Cardiac septum (tissue), 1 donor: ENCODE measurements around the gene FAXDC2. TPM values are rescaled to one million over a fixed set of nuclear protein-coding genes. Genes with fewer than 3 reads are reported as not detected.
"Not testable (repeated sequence)": the region's sequence is repeated elsewhere in the genome, so short reads cannot be mapped to it uniquely, and the experiment has no call there.

ENCODE experiments used
- DNase-seq: peaks from one replicate; pipeline ENCODE4 v3.0.0-alpha.2; 2020; ENCODE audit warnings: low spot score
- intact Hi-C: fragments of 100-400 bp; cut with DNase I; formaldehyde crosslinking; loops from one replicate; pipeline ENCODE4 v1.14.0; 2022
- total RNA-seq: library from RNA; stranded (reverse); fragmentation: NEBNext Ultra II Directional; extraction: Animal tissue kit (Norgen Biotek cat#: 25700); gene quantifications from one replicate; pipeline ENCODE4 v1.2.1, GENCODE V29; 2021
- donor health status: DM: no; HTN: no; CAD: no.

FAXDC2 gene
- total RNA-seq, 1 donor from 2014 or later, result 10.1 TPM

DNA sequence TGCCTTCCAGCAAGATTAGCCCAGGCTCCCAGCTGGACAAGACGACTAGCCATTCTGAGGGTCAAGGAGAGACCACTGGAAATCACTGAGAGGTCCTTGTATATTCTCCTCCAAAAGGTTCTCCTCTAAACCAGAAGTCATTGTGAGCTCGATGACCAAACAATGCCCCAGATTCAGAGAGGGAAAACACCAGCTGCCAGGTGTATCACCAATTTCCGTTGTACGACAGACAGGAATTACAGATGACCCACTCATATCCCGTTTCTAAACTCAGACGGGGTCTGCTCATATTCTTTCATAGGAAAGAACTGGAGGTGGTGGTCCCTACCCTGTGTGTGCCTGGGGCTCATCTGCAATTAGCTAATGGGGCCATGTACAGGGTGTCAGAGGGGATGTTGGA lies 14.2 kb downstream of the FAXDC2 start:
- DNase-seq, result no peak
- intact Hi-C loops, result no loop called here

DNA sequence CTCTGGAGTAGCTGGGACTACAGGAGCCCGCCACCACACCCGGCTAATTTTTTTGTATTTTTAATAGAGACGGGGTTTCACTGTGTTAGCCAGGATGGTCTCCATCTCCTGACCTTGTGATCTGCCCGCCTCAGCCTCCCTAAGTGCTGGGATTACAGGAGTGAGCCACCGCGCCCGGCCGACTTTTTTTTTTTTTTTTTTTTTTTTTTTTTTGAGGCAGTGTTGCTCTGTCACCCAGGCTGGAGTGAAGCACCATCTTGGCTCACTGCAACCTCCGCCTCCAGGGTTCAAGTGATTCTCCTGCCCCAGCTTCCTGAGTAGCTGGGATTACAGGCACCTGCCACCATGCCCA lies 14.7 kb downstream of the FAXDC2 start:
- intact Hi-C loops, DNase-seq: not testable (repeated sequence)

DNA sequence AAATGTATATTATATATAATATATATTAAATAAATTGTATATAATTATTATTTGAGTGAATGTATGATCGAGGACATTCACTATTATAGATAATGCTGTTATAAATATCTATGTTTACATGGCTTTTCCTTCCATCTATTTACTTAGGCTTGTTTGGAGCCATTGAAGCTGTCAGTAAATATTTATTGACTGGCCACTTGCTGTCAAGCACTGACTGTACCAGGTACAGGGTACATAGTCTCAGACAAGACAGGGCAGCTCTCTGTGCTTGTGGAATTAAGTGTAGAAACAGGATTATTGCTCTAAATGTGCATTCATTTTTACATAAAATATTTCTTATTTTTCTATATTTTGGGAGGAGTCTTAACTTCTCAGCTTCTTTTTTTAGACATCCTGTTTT lies 16.4 kb downstream of the FAXDC2 start:
- intact Hi-C loops, result no loop called here
- DNase-seq, result no peak

DNA sequence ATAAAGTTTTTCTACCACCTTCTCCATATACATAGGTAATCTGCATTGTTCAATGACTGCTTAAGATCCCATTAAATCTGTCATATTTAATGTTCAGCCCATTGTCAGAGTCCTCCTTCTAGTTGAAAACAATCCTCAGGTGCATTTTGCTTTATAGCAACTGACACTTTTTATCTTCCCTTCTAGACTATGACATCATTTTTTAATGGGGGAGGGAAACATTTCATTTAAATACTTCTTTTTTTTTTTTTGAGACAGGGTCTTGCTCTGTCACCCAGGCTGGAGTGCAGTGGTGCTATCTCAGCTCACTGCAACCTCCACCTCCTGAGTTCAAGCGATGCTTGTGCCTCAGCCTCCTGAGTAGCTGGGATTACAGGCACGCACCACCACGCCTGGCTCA lies 17.6 kb downstream of the FAXDC2 start:
- intact Hi-C loops, DNase-seq: not testable (repeated sequence)

DNA sequence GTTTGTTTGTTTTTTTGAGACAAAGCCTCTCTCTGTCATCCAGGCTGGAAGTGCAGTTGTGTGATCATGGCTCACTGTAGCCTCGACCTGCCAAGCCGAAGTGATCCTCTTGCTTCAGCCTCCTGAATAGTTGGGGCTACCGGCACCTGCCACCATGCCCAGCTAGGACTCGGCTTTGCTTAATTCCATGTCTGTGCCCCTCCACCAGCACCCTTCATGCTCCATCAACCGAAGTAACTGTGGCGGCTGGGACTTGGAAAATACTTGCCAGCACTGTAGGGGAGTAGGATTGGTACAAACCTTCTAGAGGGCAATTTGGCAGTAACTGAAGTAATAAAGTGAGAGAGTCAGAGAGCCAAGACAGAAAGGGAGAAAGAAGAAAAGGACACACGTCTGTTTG lies 19.0 kb downstream of the FAXDC2 start:
- intact Hi-C loops, result no loop called here
- no peak for DNase-seq

DNA sequence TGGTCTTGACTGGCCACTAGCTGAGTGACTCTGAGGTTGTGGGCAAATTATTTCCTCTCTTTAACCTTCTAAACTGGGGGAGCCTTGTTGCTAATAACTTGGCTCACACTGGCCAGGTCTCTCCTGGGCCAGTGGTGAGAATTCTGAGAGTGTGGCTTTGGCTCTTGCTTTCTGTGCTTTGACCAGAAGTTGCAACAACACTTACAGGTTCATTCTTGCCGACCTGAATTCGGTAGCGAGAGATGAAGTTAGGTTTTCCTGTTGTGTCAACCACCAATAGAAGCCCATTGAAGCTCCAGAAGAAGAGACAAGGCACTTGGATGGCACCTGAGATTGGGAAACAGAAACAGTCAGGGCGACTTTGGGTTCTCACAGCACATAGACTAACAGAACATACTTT lies 19.8 kb downstream of the FAXDC2 start:
- intact Hi-C loops, result no loop called here
- no peak for DNase-seq

DNA sequence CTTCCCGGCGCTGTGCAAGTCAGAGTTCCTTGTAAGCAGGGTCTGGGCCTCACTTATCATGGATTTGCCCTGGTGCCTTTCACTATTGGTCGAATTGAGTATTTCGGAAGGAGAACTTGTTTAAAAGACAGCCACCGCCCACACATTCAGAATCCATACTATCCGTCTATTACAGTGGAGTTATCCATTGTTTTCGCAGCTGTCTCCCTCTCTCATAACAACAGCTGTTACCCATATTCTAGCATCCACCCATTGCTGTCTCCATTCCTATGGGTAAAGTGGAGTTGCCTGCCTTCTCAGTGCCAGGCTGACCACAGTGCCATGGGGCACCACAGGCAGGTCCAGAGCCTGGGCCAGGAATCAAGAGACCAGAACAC lies 20.2 kb downstream of the FAXDC2 start:
- DNase-seq, result no peak
- intact Hi-C loops, result no loop called here

DNA sequence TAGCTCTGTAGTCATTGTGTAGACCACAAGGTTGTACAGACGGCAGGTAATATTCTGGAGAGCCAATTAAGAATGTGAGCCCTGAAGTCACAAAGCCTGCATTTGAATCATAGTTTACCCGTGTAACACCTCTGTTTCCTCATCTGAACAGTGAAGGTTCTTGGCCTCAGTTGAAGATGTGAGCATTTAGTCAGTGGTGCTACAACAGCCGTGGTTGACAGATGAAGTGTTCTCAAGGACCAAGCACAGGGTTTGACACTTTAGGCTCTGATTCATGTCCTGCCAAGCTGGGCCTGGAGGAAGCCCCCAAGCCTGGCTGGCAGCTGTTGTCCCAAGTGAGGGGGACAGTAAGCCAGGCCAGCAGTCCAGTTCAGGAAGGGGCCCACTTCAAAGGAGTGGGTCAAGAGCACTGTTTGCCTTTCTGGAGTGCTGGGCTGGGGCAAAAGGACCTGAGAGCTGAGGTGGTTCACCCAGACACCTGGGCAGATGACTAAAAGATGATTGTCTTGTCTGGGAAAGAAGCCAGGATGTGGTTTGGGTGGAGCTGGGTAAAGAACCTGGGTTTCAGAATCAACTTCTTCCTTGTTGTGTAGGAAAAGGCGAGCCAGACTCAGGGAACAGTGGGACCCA lies 20.7 kb downstream of the FAXDC2 start:
- DNase-seq, result no peak
- intact Hi-C loops, result no loop called here

DNA sequence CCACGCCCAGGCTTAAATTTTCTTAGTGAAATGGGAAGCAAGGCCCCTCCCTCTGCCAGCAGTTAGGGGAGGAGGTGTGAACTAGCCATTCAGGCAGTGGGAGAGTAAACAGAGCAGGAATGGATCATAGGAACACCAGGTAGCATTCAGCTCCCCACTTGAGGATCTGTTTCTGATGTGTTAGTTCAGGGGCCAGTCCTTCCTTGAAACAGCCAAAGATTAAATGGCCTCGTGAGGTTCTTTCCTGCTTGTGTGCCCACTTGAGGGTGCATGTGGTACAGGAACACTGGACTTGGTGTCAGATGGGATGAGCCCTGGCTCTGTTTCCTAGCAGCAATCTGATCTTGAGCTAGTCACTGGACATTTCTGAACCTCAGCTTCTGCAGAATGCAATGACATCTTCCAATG lies 21.2 kb downstream of the FAXDC2 start:
- DNase-seq, result no peak
- intact Hi-C loops, result no loop called here

DNA sequence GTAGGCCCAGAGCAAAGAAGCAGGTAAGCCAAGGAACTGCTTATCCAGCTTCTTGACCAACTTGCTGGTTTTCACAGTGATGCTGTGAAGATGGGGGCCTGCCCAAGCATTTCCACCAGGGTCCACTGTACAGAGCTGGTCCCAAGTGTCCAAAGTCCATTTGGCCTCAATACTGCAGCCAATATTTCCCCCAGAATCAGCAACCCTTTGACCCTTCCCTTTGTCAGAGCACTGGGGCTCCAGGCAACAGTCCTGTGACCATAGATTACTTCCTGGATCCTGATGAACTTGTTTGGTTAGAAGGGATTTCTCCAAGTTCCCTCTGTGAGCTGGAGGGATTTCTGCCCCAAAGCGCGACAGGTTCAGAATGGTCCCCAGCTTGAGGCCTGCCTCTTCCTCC lies 26.3 kb downstream of the FAXDC2 start:
- no peak for DNase-seq
- intact Hi-C loops, result no loop called here

DNA sequence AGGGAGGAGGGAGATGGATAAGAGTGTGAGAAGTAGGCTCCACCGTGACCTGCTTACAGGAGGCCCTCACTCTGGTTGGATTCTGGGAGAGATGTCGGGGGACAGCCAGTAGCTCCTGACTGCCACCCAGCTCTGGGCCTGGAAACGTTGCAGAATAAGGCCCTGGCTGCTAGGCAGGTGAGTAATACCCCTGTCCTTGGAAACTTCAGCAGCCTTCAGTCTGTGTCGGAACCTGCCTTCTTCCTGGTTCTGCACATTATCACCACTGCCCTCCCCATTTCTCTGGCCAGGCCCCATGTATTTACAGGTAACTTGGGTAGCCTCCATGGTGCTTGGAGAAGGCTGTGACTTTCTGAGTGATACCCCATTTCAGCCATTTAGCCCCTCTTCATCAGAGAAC lies 26.8 kb downstream of the FAXDC2 start:
- intact Hi-C loops, result no loop called here

DNA sequence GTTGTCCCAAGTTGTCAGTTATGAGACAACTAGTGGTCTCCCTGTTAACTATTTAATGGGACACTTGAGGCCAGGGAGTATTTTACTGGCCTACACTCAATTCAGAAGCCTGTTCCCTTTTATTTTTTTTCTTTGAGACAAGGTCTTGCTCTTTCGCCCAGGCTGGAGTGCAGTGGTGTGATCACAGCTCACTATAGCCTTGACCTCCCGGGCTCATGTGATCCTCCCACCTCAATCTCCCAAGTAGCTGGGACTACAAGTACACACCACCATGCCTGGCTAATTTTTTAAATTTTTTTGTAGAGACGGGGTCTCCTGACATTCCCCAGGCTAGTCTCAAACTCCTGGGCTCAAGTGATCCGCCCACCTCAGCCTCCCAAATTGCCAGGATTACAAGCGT lies 27.5 kb downstream of the FAXDC2 start:
- intact Hi-C loops, DNase-seq: not testable (repeated sequence)

More for the DNA sequence above, 26.8 kb downstream of the FAXDC2 start:
- no peak for DNase-seq

DNA sequence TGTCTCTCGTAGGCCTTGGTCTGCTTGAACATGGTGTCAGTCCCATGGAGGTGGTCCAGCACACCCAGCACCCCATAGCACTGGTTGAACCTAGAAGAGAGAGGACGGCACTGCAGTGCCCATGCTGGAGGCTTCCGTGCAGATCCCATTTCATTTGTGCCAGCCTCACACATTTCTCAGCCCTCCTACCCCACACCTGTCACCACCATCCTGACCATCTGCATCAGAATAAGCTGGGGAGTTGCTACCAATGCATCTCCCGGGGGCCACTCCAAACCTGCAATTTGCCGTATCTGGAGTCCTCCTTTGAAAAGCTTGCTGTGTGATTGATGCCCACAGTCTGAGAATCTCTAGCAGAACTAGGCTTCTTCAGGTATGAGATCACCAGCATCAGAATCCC lies 30.0 kb downstream of the FAXDC2 start:
- no peak for DNase-seq
- intact Hi-C loops, result no loop called here

DNA sequence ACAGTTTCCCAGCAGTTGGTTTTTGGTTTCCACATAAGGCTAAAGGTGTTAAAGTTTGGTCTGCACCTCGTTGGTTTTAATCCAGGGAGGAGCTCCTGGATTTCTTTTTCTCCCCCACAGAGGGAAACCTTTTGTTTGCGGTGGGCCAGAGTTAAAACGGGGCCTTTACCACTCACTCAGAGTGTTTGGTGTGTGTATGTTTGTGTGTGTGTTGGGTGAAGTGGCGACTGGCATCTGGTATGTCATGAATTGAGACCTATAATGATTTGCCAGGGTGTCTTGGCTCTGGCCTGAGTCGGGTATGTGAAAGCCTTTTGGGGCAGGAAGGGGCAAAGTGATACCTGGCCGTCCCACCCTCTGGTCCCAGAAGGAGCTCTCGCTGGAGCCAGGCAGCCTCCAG lies 30.9 kb downstream of the FAXDC2 start:
- intact Hi-C loops, result no loop called here
- DNase-seq, result no peak

DNA sequence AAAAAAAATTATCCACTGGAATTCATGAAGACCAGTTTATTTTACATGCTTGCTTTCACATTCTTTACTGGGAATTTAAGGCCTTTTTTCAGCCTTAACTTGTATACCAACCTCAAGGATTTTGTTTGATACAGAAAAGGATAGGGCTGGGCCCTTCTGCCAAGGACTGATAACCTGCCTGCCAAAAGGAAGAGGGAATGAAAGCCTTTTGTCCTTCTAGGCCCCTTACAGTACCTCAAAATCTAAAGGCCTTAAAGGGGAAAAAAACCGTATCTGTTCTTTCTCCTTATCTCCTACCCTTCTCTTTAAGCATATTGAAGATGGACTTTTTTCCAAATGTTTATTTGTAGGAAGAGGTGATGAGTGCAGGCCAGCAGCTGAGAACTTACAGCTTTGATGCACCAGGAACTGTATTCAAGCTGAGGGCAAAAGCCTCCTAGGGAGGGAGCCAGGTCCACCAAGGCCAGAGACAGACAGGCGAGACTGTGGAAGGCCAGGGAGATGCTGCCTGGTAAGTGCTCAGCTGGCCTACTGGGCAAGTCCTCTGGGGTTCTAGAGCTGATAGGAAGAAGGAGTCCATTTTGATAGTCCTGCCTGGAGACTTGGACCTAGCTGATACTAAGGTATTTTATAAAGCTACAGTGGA lies 31.8 kb downstream of the FAXDC2 start:
- intact Hi-C loops, result no loop called here
- DNase-seq, result no peak

DNA sequence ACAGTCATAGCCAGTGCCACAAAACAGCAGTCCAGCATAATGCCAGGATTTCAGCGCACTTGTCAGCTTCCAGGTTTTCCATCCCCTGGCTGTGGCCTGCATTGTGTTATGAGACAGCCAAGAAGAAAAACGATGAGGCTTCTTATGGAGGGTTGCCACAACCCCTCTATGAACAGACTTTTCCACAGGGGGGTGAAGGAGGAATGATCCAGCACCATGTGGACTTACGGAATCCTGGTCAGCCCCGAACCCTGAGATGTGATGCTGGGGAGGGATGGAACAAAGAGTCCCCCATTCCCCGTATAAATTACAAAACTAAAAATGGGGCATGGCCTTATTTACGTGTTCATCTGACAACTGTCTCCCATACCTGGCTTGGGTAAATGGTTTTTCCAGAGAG lies 32.6 kb downstream of the FAXDC2 start:
- intact Hi-C loops, result no loop called here
- DNase-seq, result no peak

DNA sequence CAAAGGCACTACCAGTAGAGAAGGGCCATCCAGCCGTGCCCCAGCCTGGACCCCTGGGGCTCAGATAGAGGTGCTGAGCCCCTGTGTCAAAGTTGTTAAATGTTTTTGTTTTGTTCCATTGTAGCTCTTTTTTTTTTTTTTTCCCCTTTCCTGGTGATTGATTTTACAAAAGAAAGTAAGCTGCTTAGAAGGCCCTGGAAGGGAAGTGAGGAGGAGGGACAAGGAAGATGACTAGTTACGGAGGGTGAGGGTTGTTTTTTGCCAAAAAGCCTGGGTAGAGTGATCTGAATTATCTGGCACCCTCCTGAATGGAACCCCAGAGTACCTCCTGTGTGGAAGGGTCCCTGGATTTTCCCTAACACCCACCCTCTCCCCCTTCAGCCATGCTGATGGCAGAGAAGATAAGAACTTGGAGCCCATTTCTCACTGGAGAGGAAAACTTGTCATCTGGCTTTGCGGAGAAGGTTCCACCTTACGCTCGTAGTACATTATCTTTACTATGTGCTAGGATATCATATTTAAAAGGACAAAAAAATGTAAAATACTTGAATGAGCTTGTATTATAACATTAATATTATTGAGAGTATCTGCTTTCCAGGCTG lies 33.4 kb downstream of the FAXDC2 start:
- intact Hi-C loops, result no loop called here
- no peak for DNase-seq

DNA sequence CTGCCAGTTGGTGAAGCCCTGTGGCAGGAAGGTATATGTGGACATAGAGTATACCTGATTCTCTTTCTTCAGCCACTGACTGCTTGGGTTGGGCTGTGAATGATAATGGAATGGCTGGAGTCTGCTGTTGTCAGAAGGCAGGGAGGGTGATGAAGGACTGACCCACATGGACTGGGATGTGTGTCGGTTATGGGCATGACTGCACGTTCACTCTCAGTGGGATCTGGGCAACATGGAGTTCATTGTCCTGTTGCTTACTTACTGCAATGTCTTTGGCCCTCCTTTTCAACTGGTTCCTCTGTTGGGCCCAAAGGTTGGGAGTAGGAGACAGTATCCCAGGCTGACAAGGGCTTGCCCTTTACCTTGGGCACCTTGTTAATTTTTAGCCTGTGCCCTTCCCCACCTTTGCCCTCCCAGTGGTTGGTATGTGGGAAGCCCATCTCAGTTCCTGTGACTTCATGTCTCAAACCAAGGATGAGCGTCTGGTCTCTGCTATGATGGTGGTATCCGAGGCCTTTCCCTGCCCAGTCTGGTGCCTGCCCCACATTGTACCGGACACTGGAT lies 34.6 kb downstream of the FAXDC2 start:
- intact Hi-C loops, result no loop called here
- no peak for DNase-seq

DNA sequence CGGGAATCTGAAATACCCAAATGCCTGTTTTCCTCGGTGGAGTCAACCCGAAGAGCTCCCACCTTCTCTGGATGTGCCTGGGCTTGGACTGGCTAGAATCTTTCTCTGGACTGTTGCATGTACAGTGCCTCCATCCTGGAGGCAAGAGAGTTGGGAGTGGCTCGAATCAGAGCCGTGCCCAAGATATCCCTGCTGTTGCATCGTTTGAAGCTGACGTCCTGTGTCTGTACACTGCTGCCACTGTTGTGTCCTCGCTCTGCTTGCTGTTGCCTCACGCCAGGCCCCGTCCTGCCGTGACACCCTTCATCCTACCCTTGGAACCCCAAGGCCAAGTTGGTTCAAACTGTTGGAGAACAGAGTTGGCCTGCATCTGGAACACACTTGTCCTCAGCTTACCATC lies 35.4 kb downstream of the FAXDC2 start:
- no peak for DNase-seq
- intact Hi-C loops, result no loop called here

DNA sequence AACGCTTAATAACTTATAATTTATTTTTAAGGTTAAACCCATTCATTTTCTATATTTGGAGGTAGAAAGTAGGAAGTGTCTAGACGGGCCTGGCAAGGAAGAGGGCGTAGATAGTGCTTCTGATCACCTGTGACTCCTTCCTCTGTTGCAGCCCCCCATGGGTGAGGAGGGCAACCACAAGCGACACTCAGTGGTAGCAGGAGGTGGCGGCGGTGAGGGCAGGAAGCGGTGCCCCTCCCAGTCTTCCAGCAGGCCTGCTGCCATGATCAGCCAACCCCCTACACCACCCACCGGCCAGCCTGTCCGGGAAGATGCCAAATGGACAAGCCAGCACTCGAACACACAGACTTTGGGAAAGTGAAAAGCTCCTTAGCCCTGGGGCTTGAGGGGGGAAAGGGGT lies 36.7 kb downstream of the FAXDC2 start:
- intact Hi-C loops, result loop anchor here (2.0 to 5.0 kb wide), 2 partner anchors 56 to 165 kb away; partner anchors contain the start of gene LARP1
- DNase-seq, result no peak

DNA sequence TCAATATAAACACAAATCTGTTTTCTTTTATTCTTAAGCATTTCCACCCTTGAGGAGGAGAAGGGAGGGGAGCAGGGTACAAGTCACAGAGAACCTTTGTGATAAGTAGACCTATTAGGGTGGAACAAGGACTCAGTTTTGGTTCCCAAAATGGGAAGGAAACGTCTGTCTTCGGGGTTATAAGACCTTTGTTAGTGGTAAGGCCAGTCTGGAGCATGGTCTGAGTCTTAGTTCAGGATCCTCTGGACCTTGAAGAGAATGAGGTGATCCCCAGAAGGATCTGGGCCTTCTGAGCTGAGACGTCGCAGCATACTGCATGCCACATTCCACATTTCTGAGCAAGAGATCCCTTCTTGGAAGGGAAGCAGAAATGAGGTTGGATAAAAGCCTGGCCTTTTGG lies 37.2 kb downstream of the FAXDC2 start:
- no peak for DNase-seq
- intact Hi-C loops, result loop anchor here (2.0 to 5.0 kb wide), 2 partner anchors 56 to 164 kb away; partner anchors contain the start of gene LARP1
